GM23248 (cell line): ENCODE measurements around the gene GPR160. TPM values are rescaled to one million over a fixed set of nuclear protein-coding genes. Genes with fewer than 3 reads are reported as not detected.

Experiments used
- DNase-seq: peaks from one replicate; pipeline ENCODE4 v3.0.0-alpha.2; 2015
- H2AFZ ChIP-seq: fragments of 200-600 bp; sonication (generic); 2 replicates; pipeline ENCODE4 v1.6.1; 2016; ENCODE audit warnings: antibody characterized with exemption
- H3F3A ChIP-seq: fragments of 200-600 bp; sonication (generic); 2 replicates; pipeline ENCODE4 v1.6.1; 2016; ENCODE audit warnings: mild to moderate bottlenecking, antibody characterized with exemption, mixed run types; ENCODE audit not compliant: insufficient read depth
- H3K27ac ChIP-seq: fragments of 200-600 bp; sonication (generic); 2 replicates; pipeline ENCODE4 v1.5.1; 2016; ENCODE audit warnings: mild to moderate bottlenecking
- H3K27me3 ChIP-seq: fragments of 200-600 bp; sonication (generic); replicated peaks from 2 replicates; pipeline ENCODE4 v1.6.1; 2016; ENCODE audit warnings: mild to moderate bottlenecking; ENCODE audit not compliant: insufficient read depth
- H3K36me3 ChIP-seq: fragments of 200-600 bp; sonication (generic); 2 replicates; pipeline ENCODE4 v1.6.1; 2016; ENCODE audit warnings: low read depth, mild to moderate bottlenecking
- H3K4me1 ChIP-seq: fragments of 200-600 bp; sonication (generic); 2 replicates; pipeline ENCODE4 v1.6.1; 2016; ENCODE audit warnings: mild to moderate bottlenecking; ENCODE audit not compliant: insufficient read depth
- H3K4me2 ChIP-seq: fragments of 200-600 bp; sonication (generic); one replicate; pipeline ENCODE4 v1.6.1; 2016; ENCODE audit warnings: mild to moderate bottlenecking; ENCODE audit not compliant: unreplicated experiment
- H3K4me3 ChIP-seq: fragments of 200-600 bp; sonication (generic); 2 replicates; pipeline ENCODE4 v1.5.1; 2016; ENCODE audit warnings: mild to moderate bottlenecking
- H3K79me2 ChIP-seq: fragments of 200-600 bp; sonication (generic); 2 replicates; pipeline ENCODE4 v1.6.1; 2016; ENCODE audit warnings: mild to moderate bottlenecking; ENCODE audit not compliant: insufficient read depth
- H3K9ac ChIP-seq: fragments of 200-600 bp; sonication (generic); 2 replicates; pipeline ENCODE4 v1.6.1; 2016; ENCODE audit warnings: mild to moderate bottlenecking
- H3K9me2 ChIP-seq: fragments of 200-600 bp; sonication (generic); 2 replicates; pipeline ENCODE4 v1.6.1; 2016; ENCODE audit warnings: mixed run types, mild to moderate bottlenecking, moderate library complexity; ENCODE audit not compliant: insufficient read depth
- H3K9me3 ChIP-seq: fragments of 200-600 bp; sonication (generic); one replicate; pipeline ENCODE4 v1.6.1; 2017; ENCODE audit warnings: low read depth
- H4K20me1 ChIP-seq: fragments of 200-600 bp; sonication (generic); 2 replicates; pipeline ENCODE4 v1.6.0; 2016; ENCODE audit not compliant: insufficient read depth
- EZH2 ChIP-seq: fragments of 200-600 bp; sonication (generic); IDR thresholded peaks from 2 replicates; pipeline ENCODE4 v1.6.1; 2018; ENCODE audit warnings: antibody characterized with exemption, mild to moderate bottlenecking; ENCODE audit not compliant: insufficient read depth, poor library complexity, severe bottlenecking
- EZH2phosphoT487 ChIP-seq: fragments of 200-600 bp; sonication (generic); IDR thresholded peaks from 2 replicates; pipeline ENCODE4 v1.6.1; 2018; ENCODE audit warnings: antibody characterized with exemption, moderate library complexity, mild to moderate bottlenecking, low read depth; ENCODE audit not compliant: insufficient read depth
- WGBS, 2 experiments: methylation state at CpG; one replicate each; pipeline ENCODE4 v1.1.6; 2015 to 2017; ENCODE audit warnings: low lambda C conversion rate in 2 of 2, low coverage in 1 of 2; ENCODE audit errors: missing lambda C conversion rate in 2 of 2; 5-methylcytosine and 5-hydroxymethylcytosine counted together
- in situ Hi-C: fragments of 300-500 bp; cut with MboI; formaldehyde crosslinking; loops from 2 replicates; pipeline ENCODE4 v1.15.0; 2020
- polyA plus RNA-seq: library from polyadenylated mRNA; unstranded; fragments of >200 nt; fragmentation: Nextera tagmentation; extraction: Ambion mirVana; gene quantifications from 2 replicates; pipeline ENCODE4 v1.2.1, GENCODE V29; 2016
- total RNA-seq: library from RNA; depleted of rRNA; stranded (reverse); fragments of >200 nt; shearing (Covaris generic); gene quantifications from 2 replicates; pipeline ENCODE4 v1.2.3, GENCODE V29; 2014

The GPR160 gene
- total and polyA plus RNA-seq, 2 experiments from 2014 or later: 0.73 to 0.76 TPM

DNA sequence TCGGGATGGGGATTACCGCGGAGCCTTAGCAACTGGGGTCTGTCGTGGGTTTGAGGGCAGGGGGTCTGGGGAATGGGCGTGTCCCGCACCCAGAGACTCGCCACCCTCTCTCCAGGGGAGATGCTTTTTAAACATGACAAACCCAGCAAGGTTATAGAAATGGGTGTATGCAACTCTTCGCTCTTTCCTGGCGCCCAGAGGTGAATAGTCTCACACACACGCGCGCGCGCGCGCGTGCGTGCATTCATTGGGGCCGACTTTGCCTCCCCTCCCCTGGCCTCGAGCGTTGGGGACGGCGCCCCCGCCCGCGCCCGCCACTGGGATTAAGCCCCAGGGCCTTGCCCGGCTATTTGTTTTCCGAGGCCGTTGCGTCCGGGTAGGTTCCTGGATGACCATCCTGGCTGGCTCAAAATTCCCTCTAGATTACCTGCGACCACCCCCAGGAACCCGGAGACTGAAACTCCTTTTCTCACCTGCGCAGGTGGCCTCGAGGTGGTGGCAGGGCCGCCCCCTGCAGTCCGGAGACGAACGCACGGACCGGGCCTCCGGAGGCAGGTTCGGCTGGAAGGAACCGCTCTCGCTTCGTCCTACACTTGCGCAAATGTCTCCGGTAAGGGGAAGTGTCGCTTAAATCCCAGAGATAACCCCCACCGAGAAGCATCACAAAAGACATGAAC lies 777 bp downstream of the GPR160 start:
- peak; percentile 25 for DNase-seq
- H3K4me3 ChIP-seq: peak overlapping the region; percentile 60
- H3F3A ChIP-seq: no peaks in the 10 kb centered on the region
- no peak overlapping the region for H3K27ac ChIP-seq
- no peaks in the 10 kb centered on the region for H3K79me2 ChIP-seq
- peaks cover 41% of the 10 kb centered on the region for H3K27me3 ChIP-seq
- no peaks in the 10 kb centered on the region for H3K9me3 ChIP-seq
- in situ Hi-C loops: no loop called here
- no peak overlapping the region for H3K9ac ChIP-seq
- H3K4me2 ChIP-seq: peak overlapping the region; percentile 50
- 9 to 13% methylated on average over 51 of the region's 51 CpGs for WGBS, 2 experiments
- H4K20me1 ChIP-seq: no peaks in the 10 kb centered on the region
- TF ChIP-seq EZH2phosphoT487: no peak
- TF ChIP-seq EZH2: no peak
- H3K36me3 ChIP-seq: no peaks in the 10 kb centered on the region
- no peaks in the 10 kb centered on the region for H3K9me2 ChIP-seq
- no peaks in the 10 kb centered on the region for H3K4me1 ChIP-seq
- H2AFZ ChIP-seq: peak overlapping the region; percentile 54

- Histone ChIP-seq H4K20me1 (no peaks in the 10 kb centered on the region), H3F3A (no peaks in the 10 kb centered on the region), H3K9me3 (no peaks in the 10 kb centered on the region), H3K9ac (no peak overlapping the region), H3K27ac (no peak overlapping the region), H3K79me2 (no peaks in the 10 kb centered on the region), H2AFZ (no peak overlapping the region), H3K4me2 (no peak overlapping the region), H3K4me1 (no peaks in the 10 kb centered on the region), H3K36me3 (no peaks in the 10 kb centered on the region), H3K27me3 (peaks cover 41% of the 10 kb centered on the region), H3K4me3 (no peak overlapping the region), H3K9me2 (no peaks in the 10 kb centered on the region)
- 2 to 4% methylated on average over 8 of the region's 8 CpGs for WGBS, 2 experiments
- TF ChIP-seq EZH2 (peak; percentile 40), EZH2phosphoT487 (no peak)
- no peak for DNase-seq
- in situ Hi-C loops: no loop called here
These were observed 2.6 kb downstream of the GPR160 start for GRCh38 chr3:170040418-170040817.

DNA sequence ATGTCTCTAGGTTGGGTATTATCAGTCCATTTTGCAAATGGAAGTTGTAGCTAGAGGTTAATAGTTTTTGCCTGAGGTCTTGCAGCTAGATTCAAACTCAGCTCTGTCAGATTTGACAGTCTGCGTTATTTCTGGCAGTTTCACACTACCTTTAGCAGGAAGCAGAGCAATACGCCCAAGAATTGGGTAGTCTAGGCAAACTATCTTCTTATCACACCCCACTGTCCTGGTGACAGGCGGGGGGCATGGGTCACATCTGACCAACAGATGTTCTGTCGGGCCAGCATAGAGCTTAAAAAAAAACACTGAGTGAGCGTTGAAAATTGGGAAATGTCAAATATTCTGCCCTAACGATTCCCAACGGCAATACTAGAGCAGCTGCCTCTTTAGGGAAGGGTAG lies 5.7 kb downstream of the GPR160 start:
- Histone ChIP-seq H3K36me3 (no peaks in the 10 kb centered on the region), H2AFZ (no peak overlapping the region)

DNA sequence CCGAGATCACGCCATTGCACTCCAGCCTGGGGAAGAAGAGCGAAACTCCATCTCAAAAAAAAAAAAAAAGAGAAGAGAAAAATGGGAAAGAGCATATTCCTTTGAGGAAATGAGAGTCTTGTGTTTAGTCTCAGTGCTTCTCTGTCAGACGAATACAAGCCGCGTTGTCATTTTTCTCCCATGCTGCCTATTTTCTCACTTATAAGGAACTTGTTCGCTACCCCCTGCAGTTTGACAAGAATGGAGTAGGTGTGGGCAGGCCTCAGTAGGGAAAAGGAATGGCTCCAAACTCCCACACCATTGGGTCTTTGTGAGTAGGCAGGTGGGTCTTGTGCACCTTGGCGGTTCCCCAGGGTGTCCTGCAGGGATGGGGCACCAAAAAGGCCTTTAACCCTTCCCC lies 6.5 kb downstream of the GPR160 start:
- H3K9ac ChIP-seq: no peak overlapping the region

More for the DNA sequence above, 5.7 kb downstream of the GPR160 start:
- no peak overlapping the region for H3K4me2 ChIP-seq
- no peak for DNase-seq
- no peak overlapping the region for H3K27ac ChIP-seq
- H4K20me1 ChIP-seq: no peaks in the 10 kb centered on the region
- no peaks in the 10 kb centered on the region for H3F3A ChIP-seq
- no peaks in the 10 kb centered on the region for H3K79me2 ChIP-seq
- H3K4me3 ChIP-seq: no peak overlapping the region
- 18 to 28% methylated on average over 7 of the region's 7 CpGs for WGBS, 2 experiments
- no peak overlapping the region for H3K9ac ChIP-seq
- TF ChIP-seq EZH2: no peak
- TF ChIP-seq EZH2phosphoT487: no peak
- no peaks in the 10 kb centered on the region for H3K9me2 ChIP-seq
- H3K9me3 ChIP-seq: no peaks in the 10 kb centered on the region
- H3K4me1 ChIP-seq: no peaks in the 10 kb centered on the region
- peaks cover 30% of the 10 kb centered on the region for H3K27me3 ChIP-seq
- in situ Hi-C loops: no loop called here

GRCh38 chr3:170044795-170045244 lies 7.0 kb downstream of the GPR160 start:
- no peak overlapping the region for H3K4me3 ChIP-seq
- no peaks in the 10 kb centered on the region for H4K20me1 ChIP-seq
- H3K9ac ChIP-seq: no peak overlapping the region
- no peaks in the 10 kb centered on the region for H3K79me2 ChIP-seq
- H3K27me3 ChIP-seq: peaks cover 17% of the 10 kb centered on the region
- H2AFZ ChIP-seq: no peak overlapping the region
- no peaks in the 10 kb centered on the region for H3F3A ChIP-seq
- H3K36me3 ChIP-seq: no peaks in the 10 kb centered on the region
- no peaks in the 10 kb centered on the region for H3K9me3 ChIP-seq
- H3K4me2 ChIP-seq: no peak overlapping the region
- no peaks in the 10 kb centered on the region for H3K9me2 ChIP-seq
- H3K4me1 ChIP-seq: no peaks in the 10 kb centered on the region
- TF ChIP-seq EZH2phosphoT487 (no peak), EZH2 (no peak)
- DNase-seq: no peak
- in situ Hi-C loops: no loop called here
- no peak overlapping the region for H3K27ac ChIP-seq
- WGBS, 2 experiments: 67% methylated on average over 8 of the region's 8 CpGs

More for the DNA sequence above, 6.5 kb downstream of the GPR160 start:
- DNase-seq: no peak
- no peak for TF ChIP-seq EZH2phosphoT487
- no peak for TF ChIP-seq EZH2
- H3K4me1 ChIP-seq: no peaks in the 10 kb centered on the region
- in situ Hi-C loops: no loop called here
- no peak overlapping the region for H3K4me3 ChIP-seq
- WGBS, 2 experiments: 91 to 94% methylated on average over 6 to 8 of the region's 8 CpGs
- H3K4me2 ChIP-seq: no peak overlapping the region
- H3F3A ChIP-seq: no peaks in the 10 kb centered on the region
- no peaks in the 10 kb centered on the region for H3K9me2 ChIP-seq
- H3K36me3 ChIP-seq: no peaks in the 10 kb centered on the region
- H3K9me3 ChIP-seq: no peaks in the 10 kb centered on the region
- H3K79me2 ChIP-seq: no peaks in the 10 kb centered on the region
- H3K27me3 ChIP-seq: peaks cover 23% of the 10 kb centered on the region
- H2AFZ ChIP-seq: no peak overlapping the region
- no peaks in the 10 kb centered on the region for H4K20me1 ChIP-seq
- H3K27ac ChIP-seq: no peak overlapping the region
